AG04450 (cell line): ENCODE data around the gene RGL1. TPM values are rescaled to one million over a fixed set of nuclear protein-coding genes. Genes with fewer than 3 reads are reported as not detected.

Experiments
- CTCF ChIA-PET: fragments of 300-600, 350-600 bp; formaldehyde crosslinking; extraction: SDS; loops from one replicate; lab custom pipeline; 2022; ENCODE audit warnings: antibody characterized with exemption, inconsistent platforms; lab: Charles Lee
- POLR2A ChIA-PET: fragments of 350-600 bp; formaldehyde crosslinking; extraction: SDS; loops from one replicate; lab custom pipeline; 2021; ENCODE audit warnings: antibody characterized with exemption, inconsistent platforms; lab: Yijun Ruan, JAX
- DNase-seq: peaks from one replicate; pipeline ENCODE4 v3.0.0-alpha.2; 2011; ENCODE audit warnings: low read depth, low spot score
- H3K27ac ChIP-seq: one replicate; pipeline ENCODE4 v1.5.1; 2012; ENCODE audit warnings: low read depth, low read length, control low read depth
- H3K27me3 ChIP-seq: one replicate; pipeline ENCODE4 v1.6.0; 2012; ENCODE audit warnings: low read length; ENCODE audit not compliant: control insufficient read depth, insufficient read depth
- H3K4me3 ChIP-seq: 2 replicates; pipeline ENCODE4 v1.5.1; 2011; ENCODE audit warnings: mild to moderate bottlenecking, low read depth, low read length, control low read depth
- H3K9me3 ChIP-seq: 2 replicates; pipeline ENCODE4 v1.5.1; 2012; ENCODE audit warnings: low read length; ENCODE audit not compliant: control insufficient read depth, insufficient read depth
- polyA plus RNA-seq: library from polyadenylated mRNA; depleted of rRNA; stranded (reverse); fragments of >200 nt; gene quantifications from 2 replicates; pipeline ENCODE4 v1.2.3, GENCODE V29; 2011
- TF ChIP-seq, protein P1 (sequence below): IDR thresholded peaks from 2 replicates; pipeline ENCODE4 v1.5.1; 2011; ENCODE audit warnings: low read depth, low read length, control low read depth, inconsistent platforms

Gene RGL1
- polyA plus RNA-seq, 1 experiment, result 11.1 TPM

DNA sequence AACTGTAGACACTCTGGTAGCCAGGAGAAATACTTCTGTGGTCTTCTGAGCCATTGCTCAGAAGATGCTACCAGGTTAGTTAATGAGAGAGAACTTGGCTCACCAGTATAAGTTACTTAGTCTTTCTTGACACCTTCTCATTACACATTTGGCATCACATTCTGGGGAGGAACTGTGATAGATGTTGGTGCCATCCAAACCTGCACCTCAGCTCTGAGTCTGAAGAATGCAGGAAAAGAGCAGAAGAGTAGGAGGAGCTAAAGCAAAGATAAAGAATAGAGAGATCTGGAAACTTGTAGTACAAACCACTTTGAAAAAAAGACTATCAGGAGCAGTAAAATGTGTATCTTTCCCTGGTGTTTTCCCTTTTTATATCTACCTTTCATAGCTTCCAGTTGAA, 58.9 kb downstream of the RGL1 start:
- ChIA-PET CTCF (no interaction called here), POLR2A (no interaction called here)
- Histone ChIP-seq H3K27me3 (no peaks in the 10 kb centered on the region), H3K4me3 (no peak overlapping the region), H3K27ac (no peak overlapping the region), H3K9me3 (no peaks in the 10 kb centered on the region)
- DNase-seq, result no peak
- TF ChIP-seq, protein P1, sequence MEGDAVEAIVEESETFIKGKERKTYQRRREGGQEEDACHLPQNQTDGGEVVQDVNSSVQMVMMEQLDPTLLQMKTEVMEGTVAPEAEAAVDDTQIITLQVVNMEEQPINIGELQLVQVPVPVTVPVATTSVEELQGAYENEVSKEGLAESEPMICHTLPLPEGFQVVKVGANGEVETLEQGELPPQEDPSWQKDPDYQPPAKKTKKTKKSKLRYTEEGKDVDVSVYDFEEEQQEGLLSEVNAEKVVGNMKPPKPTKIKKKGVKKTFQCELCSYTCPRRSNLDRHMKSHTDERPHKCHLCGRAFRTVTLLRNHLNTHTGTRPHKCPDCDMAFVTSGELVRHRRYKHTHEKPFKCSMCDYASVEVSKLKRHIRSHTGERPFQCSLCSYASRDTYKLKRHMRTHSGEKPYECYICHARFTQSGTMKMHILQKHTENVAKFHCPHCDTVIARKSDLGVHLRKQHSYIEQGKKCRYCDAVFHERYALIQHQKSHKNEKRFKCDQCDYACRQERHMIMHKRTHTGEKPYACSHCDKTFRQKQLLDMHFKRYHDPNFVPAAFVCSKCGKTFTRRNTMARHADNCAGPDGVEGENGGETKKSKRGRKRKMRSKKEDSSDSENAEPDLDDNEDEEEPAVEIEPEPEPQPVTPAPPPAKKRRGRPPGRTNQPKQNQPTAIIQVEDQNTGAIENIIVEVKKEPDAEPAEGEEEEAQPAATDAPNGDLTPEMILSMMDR, result no peak

- Histone ChIP-seq H3K4me3 (no peak overlapping the region), H3K27ac (no peak overlapping the region), H3K27me3 (no peaks in the 10 kb centered on the region), H3K9me3 (no peaks in the 10 kb centered on the region)
- TF ChIP-seq, protein P1, result no peak
- ChIA-PET POLR2A (no interaction called here), CTCF (no interaction called here)
- DNase-seq, result no peak
Observed at GRCh38 chr1:183864611-183865010, 59.7 kb downstream of the RGL1 start.

DNA sequence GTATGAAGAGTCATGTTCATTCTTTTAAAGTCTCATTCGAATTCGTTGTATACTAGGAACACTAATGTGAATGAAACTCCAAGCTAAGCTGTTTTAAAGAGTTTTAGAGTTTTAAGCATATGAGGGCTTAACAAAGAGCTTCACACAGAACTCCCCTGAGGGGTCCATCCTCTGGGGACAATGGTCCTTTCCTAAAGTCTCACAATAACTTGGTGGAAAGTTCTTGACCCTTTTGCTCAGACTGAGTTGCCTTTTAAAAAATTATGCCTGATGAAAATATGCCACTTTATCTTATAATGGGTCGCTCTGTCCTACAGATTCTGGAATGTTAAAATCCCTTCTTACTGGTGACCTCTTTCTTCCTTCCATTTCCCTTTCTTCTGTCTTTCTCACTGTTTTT, 64.3 kb downstream of the RGL1 start:
- Histone ChIP-seq H3K27me3 (no peaks in the 10 kb centered on the region), H3K4me3 (no peak overlapping the region), H3K27ac (no peak overlapping the region), H3K9me3 (no peaks in the 10 kb centered on the region)
- POLR2A ChIA-PET, result no interaction called here
- CTCF ChIA-PET, result interaction anchor here (1.1 kb wide), 1 partner anchor 47 kb away, joined by 5 read pairs; no protein-coding TSS in a partner anchor
- DNase-seq, result no peak
- TF ChIP-seq, protein P1, result no peak

DNA sequence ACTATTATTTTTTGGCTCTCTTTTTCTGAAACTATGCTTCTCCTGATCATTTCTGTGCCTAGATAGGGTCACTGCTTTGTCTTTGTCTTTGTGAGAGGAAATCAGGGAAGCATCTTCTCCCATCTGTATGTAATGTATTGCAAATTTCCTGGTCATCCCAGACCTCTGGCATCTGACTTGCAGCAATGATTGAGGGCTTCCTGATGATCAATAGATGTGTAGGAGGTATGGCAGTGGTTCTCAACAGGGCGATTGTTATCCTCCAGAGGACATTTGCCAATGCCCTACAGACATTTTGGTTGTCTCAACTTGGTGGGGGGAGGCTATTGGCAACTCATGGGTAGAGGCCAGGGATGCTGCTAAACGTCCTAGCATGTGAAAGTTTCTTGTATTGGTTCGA, 64.7 kb downstream of the RGL1 start:
- ChIA-PET CTCF (no interaction called here), POLR2A (no interaction called here)
- no peak for DNase-seq
- no peaks in the 10 kb centered on the region for H3K9me3 ChIP-seq
- H3K27me3 ChIP-seq, result no peaks in the 10 kb centered on the region
- no peak overlapping the region for H3K4me3 ChIP-seq
- TF ChIP-seq, protein P1, result no peak
- H3K27ac ChIP-seq, result no peak overlapping the region

DNA sequence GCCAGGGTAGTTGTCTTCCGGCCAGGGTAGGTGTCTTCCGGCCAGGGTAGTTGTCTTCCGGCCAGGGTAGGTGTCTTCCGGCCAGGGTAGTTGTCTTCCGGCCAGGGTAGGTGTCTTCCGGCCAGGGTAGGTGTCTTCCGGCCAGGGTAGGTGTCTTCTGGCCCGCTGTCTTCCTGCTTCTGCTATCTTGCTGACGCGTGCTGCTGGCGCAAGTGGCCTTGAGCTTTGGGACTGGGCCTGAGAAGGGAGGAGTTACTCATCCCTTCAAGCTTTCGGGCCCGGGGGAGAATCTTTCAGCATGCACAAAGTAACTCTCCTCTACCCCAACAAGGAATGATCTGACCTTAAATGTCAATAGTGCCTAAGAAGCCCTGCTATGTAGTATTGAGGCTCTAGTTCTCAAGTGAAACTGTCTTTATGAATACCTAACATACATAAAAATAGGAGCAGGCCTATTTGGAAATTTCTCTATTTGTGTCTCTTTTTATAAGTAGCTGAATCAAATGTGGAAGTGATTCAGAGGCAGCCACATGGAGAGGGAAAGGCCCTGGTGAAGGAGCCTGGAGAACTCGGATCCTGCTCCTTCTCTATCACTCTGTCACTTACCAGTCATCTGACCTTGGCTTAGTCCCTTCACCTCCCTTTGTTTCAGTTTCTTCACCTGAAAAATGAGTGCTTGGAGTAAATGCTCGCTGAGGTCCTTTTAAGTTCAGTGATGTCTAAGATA, 65.6 kb downstream of the RGL1 start:
- Histone ChIP-seq H3K4me3 (no peak overlapping the region), H3K9me3 (no peaks in the 10 kb centered on the region), H3K27ac (no peak overlapping the region), H3K27me3 (no peaks in the 10 kb centered on the region)
- TF ChIP-seq, protein P1, result no peak
- no peak for DNase-seq
- CTCF ChIA-PET, result no interaction called here
- POLR2A ChIA-PET, result no interaction called here
